ENCODE data around the gene WDR1. TPM values are rescaled to one million over a fixed set of nuclear protein-coding genes. Genes with fewer than 3 reads are reported as not detected.

WDR1 gene
- total and polyA plus RNA-seq, 4 experiments from 2014 or later: 295 to 348 (median 318) TPM

DNA sequence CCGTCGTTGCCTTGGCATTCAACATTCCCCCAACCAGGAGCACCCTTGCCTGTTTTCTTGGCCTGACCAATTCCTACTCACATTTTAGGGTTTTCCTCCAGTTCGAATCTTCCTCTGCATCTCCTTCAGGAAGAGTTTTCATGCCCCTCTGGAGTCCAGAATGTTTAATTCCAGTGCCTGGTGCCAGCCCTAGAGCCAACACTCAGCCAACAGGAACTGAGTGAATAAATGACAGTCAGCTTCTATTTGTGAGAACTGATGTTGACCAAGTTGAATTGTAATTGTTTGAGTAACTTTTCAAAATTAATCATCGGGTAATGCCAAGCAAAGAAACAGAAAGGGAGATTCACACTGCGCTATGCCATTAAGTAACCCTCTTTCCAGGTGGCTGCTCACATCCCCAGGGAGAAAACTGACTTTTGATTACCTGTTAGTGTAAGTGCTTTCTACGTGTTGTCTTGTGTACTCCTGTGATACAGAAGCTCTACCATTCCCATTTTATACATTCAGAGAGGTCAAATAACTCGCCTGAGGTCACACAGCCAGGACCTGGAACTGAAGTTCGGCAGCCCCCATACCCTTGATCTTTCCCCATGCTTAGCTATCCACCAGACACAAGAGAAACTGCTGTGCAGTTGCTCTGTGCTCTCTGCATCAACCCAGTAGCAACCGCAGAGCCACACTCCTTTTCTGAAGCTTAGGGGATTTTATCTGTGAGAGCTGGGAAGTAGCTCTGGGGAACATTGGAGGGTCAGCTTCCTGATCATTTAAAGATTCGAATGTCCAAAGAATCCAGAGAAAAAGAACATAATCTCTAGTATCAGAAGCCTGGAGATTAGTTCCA, 76.3 kb downstream of the WDR1 start:
- Mint-ChIP-seq H3K27ac (no peak overlapping the region), H3K27me3 (peaks cover 0 to 1% of the 10 kb centered on the region in 2 donors), H3K4me3 (no peak overlapping the region), H3K4me1 (no peaks in the 10 kb centered on the region), H3K36me3 (peaks cover 5 to 35% of the 10 kb centered on the region in 2 donors), H3K9me3 (peaks cover 0 to 19% (median 10%) of the 10 kb centered on the region in 8 donors)
- no peak for DNase-seq
- Histone ChIP-seq H3K4me3 (ENCODE audit: low read length in 2 of 2) (no peak overlapping the region), H3K27ac (ENCODE audit: low read depth, low read length) (no peak overlapping the region), H3K27me3 (ENCODE audit: insufficient read depth, low read length) (no peaks in the 10 kb centered on the region), H3K9me3 (ENCODE audit: control insufficient read depth in 1 of 2, low read length in 2 of 2) (no peaks in the 10 kb centered on the region), H3K4me1 (ENCODE audit: insufficient read depth, low read length) (no peaks in the 10 kb centered on the region), H3K36me3 (ENCODE audit: insufficient read depth, low read length) (no peaks in the 10 kb centered on the region)
- CTCF ChIA-PET (ENCODE audit: partially characterized antibody): no interaction called here
- intact Hi-C loops (cut with micrococcal nuclease): no loop called here
- POLR2A ChIA-PET (ENCODE audit: partially characterized antibody): no interaction called here

DNA sequence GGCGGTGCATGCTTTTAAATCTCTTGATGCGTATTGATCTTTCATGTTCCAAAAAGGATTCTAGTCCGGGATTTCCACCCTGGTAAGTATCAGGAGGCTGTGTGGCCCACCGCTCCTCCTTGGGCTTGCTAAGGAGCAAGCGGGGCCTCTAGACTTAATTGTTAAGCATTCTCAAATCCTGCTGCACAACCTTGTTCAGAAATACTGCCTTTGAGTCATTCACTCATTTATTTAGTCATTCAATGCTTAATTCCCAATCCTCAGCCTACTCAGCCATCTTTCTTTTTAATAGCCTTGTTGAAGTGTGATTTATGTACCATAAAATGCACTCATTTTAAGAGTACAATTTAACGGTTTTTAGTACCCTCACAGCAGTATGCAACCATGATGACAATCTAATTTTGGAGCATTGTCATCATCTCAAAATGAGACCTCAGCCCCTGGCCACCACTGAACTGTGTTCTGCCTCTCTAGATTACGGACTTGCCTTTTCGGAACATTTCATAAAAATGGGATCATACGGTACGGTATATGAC, 79.7 kb downstream of the WDR1 start:
- no peak for DNase-seq
- Mint-ChIP-seq H3K4me3 (no peak overlapping the region), H3K27ac (no peak overlapping the region), H3K27me3 (peaks cover 0 to 11% of the 10 kb centered on the region in 2 donors), H3K9me3 (no peaks in the 10 kb centered on the region), H3K36me3 (peaks cover 0 to 15% of the 10 kb centered on the region in 2 donors), H3K4me1 (peaks cover 0 to 4% (median 2%) of the 10 kb centered on the region in 4 donors)
- intact Hi-C loops (cut with micrococcal nuclease): no loop called here
- Histone ChIP-seq H3K4me3 (ENCODE audit: low read length in 2 of 2) (no peak overlapping the region), H3K9me3 (ENCODE audit: control insufficient read depth in 1 of 2, low read length in 2 of 2) (no peaks in the 10 kb centered on the region), H3K27me3 (ENCODE audit: insufficient read depth, low read length) (no peaks in the 10 kb centered on the region), H3K27ac (ENCODE audit: low read depth, low read length) (no peak overlapping the region), H3K4me1 (ENCODE audit: insufficient read depth, low read length) (no peaks in the 10 kb centered on the region), H3K36me3 (ENCODE audit: insufficient read depth, low read length) (no peaks in the 10 kb centered on the region)
- ChIA-PET POLR2A (ENCODE audit: partially characterized antibody) (no interaction called here), CTCF (ENCODE audit: partially characterized antibody) (no interaction called here)

DNA sequence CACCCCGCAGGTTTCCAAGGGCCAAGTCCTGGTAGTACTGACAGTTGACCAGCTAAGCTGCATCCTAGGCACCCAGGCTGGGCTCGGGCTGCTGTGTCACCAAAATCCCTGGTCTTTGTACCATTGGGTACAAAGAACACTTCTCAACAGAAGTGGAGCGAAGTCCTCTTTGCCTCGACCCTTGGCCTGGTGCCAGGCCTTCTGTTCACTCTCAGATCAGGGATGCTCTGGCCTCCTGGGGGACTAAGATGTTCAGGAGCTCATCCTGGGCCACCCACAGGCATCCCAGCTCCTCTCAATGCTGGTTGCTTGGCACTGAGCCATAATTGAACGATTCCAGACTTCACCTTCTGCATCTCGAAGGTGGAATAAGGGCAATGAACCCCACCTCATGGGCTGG, 81.5 kb downstream of the WDR1 start:
- Histone ChIP-seq H3K4me3 (ENCODE audit: low read length in 2 of 2) (no peak overlapping the region), H3K27ac (ENCODE audit: low read depth, low read length) (no peak overlapping the region), H3K4me1 (ENCODE audit: insufficient read depth, low read length) (no peaks in the 10 kb centered on the region), H3K36me3 (ENCODE audit: insufficient read depth, low read length) (no peaks in the 10 kb centered on the region), H3K27me3 (ENCODE audit: insufficient read depth, low read length) (no peaks in the 10 kb centered on the region), H3K9me3 (ENCODE audit: control insufficient read depth in 1 of 2, low read length in 2 of 2) (no peaks in the 10 kb centered on the region)
- DNase-seq: no peak
- Mint-ChIP-seq H3K4me1 (peaks cover 0 to 4% (median 2%) of the 10 kb centered on the region in 4 donors), H3K4me3 (no peak overlapping the region), H3K27me3 (peaks cover 0 to 11% of the 10 kb centered on the region in 2 donors), H3K9me3 (no peaks in the 10 kb centered on the region), H3K27ac (no peak overlapping the region), H3K36me3 (peaks cover 0 to 8% of the 10 kb centered on the region in 2 donors)
- CTCF ChIA-PET (ENCODE audit: partially characterized antibody): no interaction called here
- POLR2A ChIA-PET (ENCODE audit: partially characterized antibody): no interaction called here
- intact Hi-C loops (cut with micrococcal nuclease): no loop called here

DNA sequence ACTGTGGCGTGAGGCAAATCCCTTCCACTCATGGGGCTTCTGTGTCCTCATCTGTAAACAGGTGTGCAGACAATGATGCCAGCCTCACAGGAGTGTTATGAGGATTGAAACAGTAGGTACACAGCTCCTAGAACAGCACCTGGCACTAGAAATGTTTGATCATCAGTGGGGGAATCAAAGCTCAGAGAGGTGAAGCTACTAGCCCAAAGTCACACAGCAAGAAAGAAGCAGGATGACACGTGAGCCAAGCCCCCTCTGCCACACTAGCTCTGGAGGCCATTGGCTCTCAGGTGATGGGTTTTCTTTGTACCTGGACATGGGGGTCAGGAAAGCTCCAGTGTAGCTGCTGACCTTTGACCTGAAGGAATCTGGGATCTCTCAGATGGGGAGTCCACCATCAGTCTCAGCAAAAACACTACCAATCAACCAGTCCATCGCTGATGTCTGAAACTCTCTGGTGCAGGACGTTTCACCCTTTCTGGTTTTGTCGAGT, 81.9 kb downstream of the WDR1 start:
- no peak overlapping the region for H3K27ac ChIP-seq (ENCODE audit: low read depth, low read length)
- peaks cover 0 to 11% of the 10 kb centered on the region in 2 donors for H3K27me3 Mint-ChIP-seq
- CTCF ChIA-PET (ENCODE audit: partially characterized antibody): interaction anchor here (0.7 to 1.2 kb wide), 2 partner anchors 15 to 19 kb away, joined by 3 read pairs; no protein-coding TSS in a partner anchor

DNA sequence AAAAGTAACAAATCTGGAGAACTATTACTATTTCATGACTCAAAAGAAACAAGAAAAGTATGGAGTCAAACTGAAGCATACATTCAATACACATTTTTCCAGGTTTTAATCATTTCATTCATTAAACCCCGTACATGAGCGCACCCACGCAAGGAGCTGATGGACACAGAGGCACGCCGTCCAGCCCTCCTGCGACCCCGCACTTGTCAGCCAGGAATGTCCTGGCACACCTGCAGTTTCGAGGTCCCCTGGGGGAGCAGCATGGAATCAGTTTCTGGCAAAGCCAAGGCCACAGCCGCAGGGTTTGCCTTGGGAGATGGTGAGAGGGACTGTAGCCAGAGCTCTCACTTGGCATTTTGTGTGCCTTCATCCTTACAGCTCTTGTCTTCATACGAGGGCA, 82.5 kb downstream of the WDR1 start:
- H3K27ac Mint-ChIP-seq: no peak overlapping the region
- peaks cover 0 to 4% (median 2%) of the 10 kb centered on the region in 4 donors for H3K4me1 Mint-ChIP-seq
- intact Hi-C loops (cut with micrococcal nuclease): no loop called here
- Histone ChIP-seq H3K36me3 (ENCODE audit: insufficient read depth, low read length) (no peaks in the 10 kb centered on the region), H3K4me3 (ENCODE audit: low read length in 2 of 2) (no peak overlapping the region), H3K4me1 (ENCODE audit: insufficient read depth, low read length) (no peaks in the 10 kb centered on the region), H3K9me3 (ENCODE audit: control insufficient read depth in 1 of 2, low read length in 2 of 2) (no peaks in the 10 kb centered on the region), H3K27ac (ENCODE audit: low read depth, low read length) (no peak overlapping the region), H3K27me3 (ENCODE audit: insufficient read depth, low read length) (no peaks in the 10 kb centered on the region)
- ChIA-PET POLR2A (ENCODE audit: partially characterized antibody) (no interaction called here), CTCF (ENCODE audit: partially characterized antibody) (interaction anchor here (0.7 to 1.2 kb wide), 2 partner anchors 15 to 19 kb away, joined by 3 read pairs; no protein-coding TSS in a partner anchor)
- DNase-seq: no peak
- peaks cover 0 to 11% of the 10 kb centered on the region in 2 donors for H3K27me3 Mint-ChIP-seq
- H3K4me3 Mint-ChIP-seq: no peak overlapping the region
- peaks cover 0 to 5% of the 10 kb centered on the region in 2 donors for H3K36me3 Mint-ChIP-seq
- no peaks in the 10 kb centered on the region for H3K9me3 Mint-ChIP-seq

More for the DNA sequence above, 81.9 kb downstream of the WDR1 start:
- Histone ChIP-seq H3K27me3 (ENCODE audit: insufficient read depth, low read length) (no peaks in the 10 kb centered on the region), H3K36me3 (ENCODE audit: insufficient read depth, low read length) (no peaks in the 10 kb centered on the region), H3K9me3 (ENCODE audit: control insufficient read depth in 1 of 2, low read length in 2 of 2) (no peaks in the 10 kb centered on the region), H3K4me3 (ENCODE audit: low read length in 2 of 2) (no peak overlapping the region), H3K4me1 (ENCODE audit: insufficient read depth, low read length) (no peaks in the 10 kb centered on the region)
- DNase-seq: no peak
- H3K4me3 Mint-ChIP-seq: no peak overlapping the region
- no peaks in the 10 kb centered on the region for H3K9me3 Mint-ChIP-seq
- peaks cover 0 to 4% (median 2%) of the 10 kb centered on the region in 4 donors for H3K4me1 Mint-ChIP-seq
- H3K27ac Mint-ChIP-seq: no peak overlapping the region
- H3K36me3 Mint-ChIP-seq: peaks cover 0 to 5% of the 10 kb centered on the region in 2 donors
- POLR2A ChIA-PET (ENCODE audit: partially characterized antibody): no interaction called here
- intact Hi-C loops (cut with micrococcal nuclease): no loop called here

DNA sequence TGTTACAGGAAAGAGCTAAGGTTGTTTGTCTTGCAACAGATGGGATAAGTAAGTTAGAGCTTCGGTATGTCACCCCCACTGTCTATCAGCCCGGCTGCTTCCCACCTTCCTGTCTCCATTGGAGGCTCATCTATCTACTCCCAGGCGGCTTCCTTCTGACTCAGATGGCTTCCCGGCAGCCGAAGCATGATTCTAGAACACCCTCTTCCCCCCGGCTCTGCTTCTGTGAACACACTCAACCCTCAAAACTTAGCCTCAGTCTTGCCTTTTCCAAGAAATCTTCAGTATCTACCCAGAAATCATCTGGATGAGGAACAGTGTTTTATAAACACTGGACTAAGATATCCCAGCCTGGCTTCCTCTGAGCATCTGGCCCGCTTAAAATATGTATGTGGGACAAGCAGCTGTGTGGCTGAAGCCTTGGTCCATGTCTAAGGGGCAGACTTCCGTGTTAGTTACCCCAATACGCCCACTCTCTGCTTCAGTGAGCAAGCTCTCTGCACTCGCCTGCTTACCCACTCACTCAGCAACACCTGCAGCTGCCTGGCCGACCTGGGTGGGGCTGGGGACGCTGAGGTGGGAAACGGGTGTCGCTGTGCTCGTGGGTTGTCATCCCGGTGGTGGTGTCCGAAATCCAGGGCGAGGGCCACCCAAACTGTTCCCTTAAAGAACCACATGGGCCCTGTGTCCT, 83.3 kb downstream of the WDR1 start:
- Mint-ChIP-seq H3K36me3 (peaks cover 0 to 5% of the 10 kb centered on the region in 2 donors), H3K4me1 (peaks cover 0 to 4% (median 2%) of the 10 kb centered on the region in 4 donors), H3K27me3 (peaks cover 2 to 11% of the 10 kb centered on the region in 2 donors), H3K4me3 (no peak overlapping the region), H3K9me3 (no peaks in the 10 kb centered on the region), H3K27ac (peak overlapping the region in 1 of 7 donors; percentile 4)
- CTCF ChIA-PET (ENCODE audit: partially characterized antibody): interaction anchor here (1.2 kb wide), 1 partner anchor 14 kb away, joined by 3 read pairs; no protein-coding TSS in a partner anchor
- H3K4me1 ChIP-seq (ENCODE audit: insufficient read depth, low read length): no peaks in the 10 kb centered on the region
- H3K27ac ChIP-seq (ENCODE audit: low read depth, low read length): no peak overlapping the region
- H3K9me3 ChIP-seq (ENCODE audit: control insufficient read depth in 1 of 2, low read length in 2 of 2): no peaks in the 10 kb centered on the region
- POLR2A ChIA-PET (ENCODE audit: partially characterized antibody): no interaction called here
- H3K4me3 ChIP-seq (ENCODE audit: low read length in 2 of 2): no peak overlapping the region
- intact Hi-C loops (cut with micrococcal nuclease): no loop called here
- H3K36me3 ChIP-seq (ENCODE audit: insufficient read depth, low read length): no peaks in the 10 kb centered on the region
- H3K27me3 ChIP-seq (ENCODE audit: insufficient read depth, low read length): no peaks in the 10 kb centered on the region
- no peak for DNase-seq

DNA sequence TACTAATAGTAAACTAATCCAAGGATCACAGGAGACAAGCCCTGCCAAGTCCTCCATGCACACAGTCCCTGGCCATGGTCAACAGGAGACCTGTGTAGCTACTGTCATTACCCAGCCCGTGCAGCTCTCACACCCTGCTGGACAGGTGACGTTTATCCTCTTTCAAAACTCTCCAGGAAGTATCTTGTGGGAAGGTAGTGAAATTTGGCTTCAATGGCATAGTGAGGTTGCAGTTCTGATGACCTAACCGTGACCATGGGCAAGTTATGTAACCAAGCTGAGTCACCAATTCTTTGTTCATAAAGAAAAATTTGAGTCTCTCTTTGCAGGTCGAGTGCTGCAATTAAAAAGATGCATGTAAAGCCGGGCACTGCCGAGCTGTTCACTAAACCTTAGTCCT, 84.0 kb downstream of the WDR1 start:
- Mint-ChIP-seq H3K27me3 (peaks cover 2 to 14% of the 10 kb centered on the region in 2 donors), H3K4me1 (peaks cover 0 to 4% (median 2%) of the 10 kb centered on the region in 4 donors), H3K27ac (no peak overlapping the region), H3K9me3 (no peaks in the 10 kb centered on the region), H3K4me3 (no peak overlapping the region), H3K36me3 (peaks cover 0 to 5% of the 10 kb centered on the region in 2 donors)
- POLR2A ChIA-PET (ENCODE audit: partially characterized antibody): no interaction called here
- H3K36me3 ChIP-seq (ENCODE audit: insufficient read depth, low read length): no peaks in the 10 kb centered on the region
- no peaks in the 10 kb centered on the region for H3K4me1 ChIP-seq (ENCODE audit: insufficient read depth, low read length)
- no peaks in the 10 kb centered on the region for H3K27me3 ChIP-seq (ENCODE audit: insufficient read depth, low read length)
- DNase-seq: no peak
- intact Hi-C loops (cut with micrococcal nuclease): no loop called here
- CTCF ChIA-PET (ENCODE audit: partially characterized antibody): no interaction called here
- H3K9me3 ChIP-seq (ENCODE audit: control insufficient read depth in 1 of 2, low read length in 2 of 2): no peaks in the 10 kb centered on the region
- no peak overlapping the region for H3K4me3 ChIP-seq (ENCODE audit: low read length in 2 of 2)
- H3K27ac ChIP-seq (ENCODE audit: low read depth, low read length): no peak overlapping the region

Data from CD4-positive, alpha-beta memory T cell (primary cell).